GM12865 (cell line): ENCODE data around the gene CPXM2.

Source experiments
- DNase-seq: peaks from one replicate; pipeline ENCODE4 v3.0.0; 2010; ENCODE audit warnings: low read depth
- H3K4me3 ChIP-seq: 2 replicates; pipeline ENCODE4 v1.5.1; 2011; ENCODE audit warnings: mild to moderate bottlenecking, low read depth, low read length, control low read depth
- TF ChIP-seq, protein P1 (sequence below): IDR thresholded peaks from 2 replicates; pipeline ENCODE4 v1.5.1; 2011; ENCODE audit warnings: low read length, control low read depth, low read depth, inconsistent platforms; ENCODE audit not compliant: insufficient read depth; ENCODE audit errors: missing control alignments

Gene CPXM2

DNA sequence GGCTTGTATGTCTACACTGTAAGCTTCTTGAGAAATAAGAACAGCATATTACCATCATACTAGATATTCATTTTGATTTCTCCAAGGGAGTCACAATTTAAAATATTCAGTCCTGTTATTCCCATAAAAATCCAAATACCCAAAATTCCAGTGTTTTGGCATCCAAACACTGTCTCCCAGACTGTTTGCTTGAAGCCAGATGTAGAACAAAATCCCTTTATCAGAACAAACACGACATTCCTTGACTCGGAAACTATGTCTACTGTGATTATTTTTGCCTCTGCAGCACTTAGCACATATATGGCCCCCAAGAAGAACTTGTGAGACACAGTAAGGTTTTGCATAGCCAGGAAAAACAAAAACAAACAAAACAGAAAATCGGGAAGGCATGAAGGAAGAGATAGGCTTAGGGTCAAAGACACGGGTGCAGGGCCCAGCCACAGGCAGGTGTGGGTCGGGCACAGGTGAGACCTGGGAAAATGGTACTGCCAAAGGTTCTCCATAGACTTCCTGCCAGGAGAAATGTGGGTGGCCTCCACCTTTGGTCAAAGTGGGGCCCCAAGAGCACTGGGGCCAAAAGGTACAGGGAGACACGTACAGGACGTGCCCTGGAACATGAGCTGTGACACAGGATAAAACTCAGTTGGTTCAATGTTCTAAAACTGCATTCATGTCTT lies 36.5 kb downstream of the CPXM2 start:
- no peak for DNase-seq
- no peak overlapping the region for H3K4me3 ChIP-seq
- TF ChIP-seq, protein P1, sequence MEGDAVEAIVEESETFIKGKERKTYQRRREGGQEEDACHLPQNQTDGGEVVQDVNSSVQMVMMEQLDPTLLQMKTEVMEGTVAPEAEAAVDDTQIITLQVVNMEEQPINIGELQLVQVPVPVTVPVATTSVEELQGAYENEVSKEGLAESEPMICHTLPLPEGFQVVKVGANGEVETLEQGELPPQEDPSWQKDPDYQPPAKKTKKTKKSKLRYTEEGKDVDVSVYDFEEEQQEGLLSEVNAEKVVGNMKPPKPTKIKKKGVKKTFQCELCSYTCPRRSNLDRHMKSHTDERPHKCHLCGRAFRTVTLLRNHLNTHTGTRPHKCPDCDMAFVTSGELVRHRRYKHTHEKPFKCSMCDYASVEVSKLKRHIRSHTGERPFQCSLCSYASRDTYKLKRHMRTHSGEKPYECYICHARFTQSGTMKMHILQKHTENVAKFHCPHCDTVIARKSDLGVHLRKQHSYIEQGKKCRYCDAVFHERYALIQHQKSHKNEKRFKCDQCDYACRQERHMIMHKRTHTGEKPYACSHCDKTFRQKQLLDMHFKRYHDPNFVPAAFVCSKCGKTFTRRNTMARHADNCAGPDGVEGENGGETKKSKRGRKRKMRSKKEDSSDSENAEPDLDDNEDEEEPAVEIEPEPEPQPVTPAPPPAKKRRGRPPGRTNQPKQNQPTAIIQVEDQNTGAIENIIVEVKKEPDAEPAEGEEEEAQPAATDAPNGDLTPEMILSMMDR, result no peak

DNA sequence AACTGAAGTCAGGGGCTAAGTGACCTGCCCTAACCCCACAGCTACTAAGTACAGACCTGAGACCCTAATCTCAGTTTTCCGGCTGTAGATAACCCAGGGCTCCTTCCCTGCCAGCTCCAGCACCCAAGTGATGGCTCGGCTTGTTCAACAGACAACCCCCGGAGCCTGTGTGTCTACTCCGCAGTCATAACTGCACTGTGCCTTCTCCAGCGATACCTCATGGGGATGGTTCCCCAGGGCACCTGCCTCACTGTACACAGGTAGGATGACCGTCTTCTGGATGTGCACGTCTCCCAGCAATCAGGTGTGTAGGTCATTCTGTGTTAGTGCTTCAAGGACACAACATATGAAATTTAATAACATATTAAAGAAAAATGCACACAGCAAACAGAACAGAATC lies 37.1 kb downstream of the CPXM2 start:
- TF ChIP-seq, protein P1, result no peak
- no peak overlapping the region for H3K4me3 ChIP-seq
- no peak for DNase-seq

DNA sequence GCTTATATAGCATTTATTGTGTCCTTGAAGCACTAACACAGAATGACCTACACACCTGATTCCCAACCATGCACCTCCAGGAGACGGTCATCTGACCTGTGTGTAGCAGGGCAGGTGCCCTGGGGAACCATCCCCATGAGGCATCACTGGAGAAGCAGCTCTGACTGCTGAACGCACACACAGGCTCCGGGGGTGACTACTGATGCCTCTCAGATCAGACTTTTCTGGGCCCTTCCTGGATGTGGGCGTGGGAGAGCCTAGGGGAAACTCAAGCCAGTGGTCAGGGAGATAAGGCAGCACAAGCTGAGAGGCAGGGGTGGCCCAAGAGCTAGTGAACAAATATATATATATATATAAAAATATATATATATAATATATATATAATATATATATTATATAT lies 37.6 kb downstream of the CPXM2 start:
- TF ChIP-seq, protein P1, result no peak
- no peak for DNase-seq
- H3K4me3 ChIP-seq, result no peak overlapping the region

DNA sequence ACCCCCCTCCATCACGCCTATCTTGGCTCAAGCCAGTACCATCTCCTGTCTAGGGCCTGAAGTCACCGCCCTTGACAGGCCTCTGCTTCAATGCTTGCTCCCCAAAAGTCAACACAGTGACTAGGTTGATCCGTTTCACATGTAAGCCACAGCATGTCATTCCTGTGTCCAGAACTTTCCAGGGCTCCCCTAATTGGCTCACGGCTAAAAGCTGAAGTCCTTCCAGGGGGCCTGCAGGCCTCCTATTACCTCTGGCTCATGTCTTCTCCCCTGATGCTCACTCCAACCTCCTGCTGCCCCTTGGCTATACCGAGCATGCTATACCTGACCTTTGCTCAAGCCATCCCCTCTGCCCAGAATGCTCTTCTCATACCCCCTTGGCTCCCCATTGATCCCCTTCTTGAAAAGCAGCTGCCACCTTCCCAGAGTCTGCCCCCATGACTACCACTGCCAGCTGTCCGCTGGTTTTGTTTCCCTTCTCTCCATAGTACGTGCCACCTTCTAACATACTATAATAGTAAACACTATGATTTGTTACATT lies 39.1 kb downstream of the CPXM2 start:
- TF ChIP-seq, protein P1, result no peak
- no peak overlapping the region for H3K4me3 ChIP-seq
- no peak for DNase-seq

DNA sequence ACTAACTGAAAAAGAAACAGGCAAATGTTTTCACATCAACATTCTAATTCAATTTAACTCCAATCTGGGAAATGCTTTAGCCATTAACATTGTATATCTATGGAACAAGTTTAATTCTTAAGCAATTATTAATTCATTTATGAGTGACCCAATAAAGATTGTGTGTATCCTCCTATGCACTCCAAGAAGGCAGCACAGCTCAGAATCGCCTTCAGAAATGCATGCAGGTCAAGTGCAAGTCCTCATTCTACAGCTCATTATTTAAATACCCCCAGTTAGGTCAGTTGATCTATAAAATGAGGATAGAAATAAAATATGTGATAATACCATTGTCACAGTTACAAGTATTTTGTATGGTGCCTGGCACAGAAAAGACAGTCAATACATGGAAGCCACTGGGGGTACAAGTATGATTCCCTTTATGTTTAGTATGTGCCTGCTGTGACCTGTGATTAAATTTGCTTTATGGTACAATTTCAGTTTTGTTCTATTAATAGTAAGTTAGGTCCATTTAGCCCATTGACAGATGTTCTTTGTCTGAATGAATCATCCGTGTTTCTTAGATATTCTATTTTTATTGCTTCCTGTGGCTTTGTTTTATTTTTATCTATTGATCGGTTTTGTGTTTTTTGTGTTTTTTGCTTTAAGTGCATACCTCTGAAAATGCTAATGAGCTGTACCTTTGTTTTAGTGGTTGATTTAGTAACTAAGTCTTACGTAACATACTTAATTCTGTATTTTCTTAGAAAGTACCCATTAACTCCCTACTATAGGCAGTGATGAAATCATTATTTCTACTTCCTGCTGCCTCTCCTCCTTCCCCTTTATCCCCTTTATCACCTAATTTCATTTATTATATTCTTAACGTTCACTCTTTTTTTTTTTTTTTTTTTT lies 42.8 kb downstream of the CPXM2 start:
- TF ChIP-seq, protein P1, result no peak
- H3K4me3 ChIP-seq, result no peak overlapping the region
- peak; percentile 50 for DNase-seq

DNA sequence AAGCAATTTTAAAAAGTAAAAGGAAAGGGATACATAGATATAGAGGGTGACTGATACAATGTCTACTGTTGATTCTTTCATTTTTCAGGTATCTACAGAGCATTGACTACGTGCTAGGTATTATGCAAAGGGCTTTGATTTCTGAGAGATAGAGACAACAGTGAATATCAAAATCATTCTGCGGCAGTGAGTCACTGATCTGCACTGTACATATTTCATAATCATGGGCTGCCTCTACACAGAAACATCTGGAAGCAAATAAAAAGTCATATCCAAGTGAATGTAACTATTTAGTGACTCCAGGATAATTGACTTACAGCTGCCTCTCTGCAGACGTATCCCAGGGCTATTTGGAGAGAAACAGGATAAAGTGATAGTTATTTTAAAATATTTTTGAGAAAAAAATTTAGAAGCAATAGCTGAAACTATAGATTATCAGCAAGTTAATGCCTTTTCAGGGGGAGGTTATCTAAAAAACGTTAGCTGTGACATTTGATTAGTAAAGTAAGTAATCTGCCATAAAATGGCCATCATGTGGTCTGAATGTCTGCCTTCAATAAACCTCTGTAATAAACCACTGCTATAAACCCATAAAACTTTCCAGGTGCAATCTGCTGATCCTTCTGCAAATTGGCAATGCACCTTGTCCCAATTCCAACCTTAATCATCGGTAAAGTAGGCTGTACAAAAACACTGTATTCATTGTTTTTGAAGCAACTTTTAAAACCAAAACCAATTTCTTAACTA lies 43.7 kb downstream of the CPXM2 start:
- no peak for DNase-seq
- TF ChIP-seq, protein P1, result no peak
- H3K4me3 ChIP-seq, result no peak overlapping the region
